ENCODE data around the gene PTPRG. TPM values are rescaled to one million over a fixed set of nuclear protein-coding genes. Genes with fewer than 3 reads are reported as not detected.

PTPRG gene
- total and polyA plus RNA-seq, 10 of the 15 experiments (the other 5 are each of a cell fraction or from before 2014, with no cell fraction given), result 0.29 to 20.7 (median 1.4) TPM

- SMC1A ChIA-PET (ENCODE audit: uncharacterized antibody, unreplicated experiment), result interaction anchor here (0.7 to 1.6 kb wide), 8 partner anchors 9 to 183 kb away, joined by 3 to 8 read pairs (median 3); no protein-coding TSS in a partner anchor
- 28% methylated on average over 3 of the region's 3 CpGs for WGBS (ENCODE audit: insufficient coverage, insufficient replicate concordance, low lambda C conversion rate, missing lambda C conversion rate)
- no TSS peak for BruUV-seq (replicated peaks)
- no peaks in the 10 kb centered on the region for H4K20me1 ChIP-seq (ENCODE audit: control insufficient read depth, insufficient read depth)
- no peak for TF ChIP-seq PAX5 (IDR thresholded peaks at IDR 0.05; ENCODE audit: borderline replicate concordance, low read depth, low read length)
- no peak for TF ChIP-seq ELK1 (IDR thresholded peaks at IDR 0.05; ENCODE audit: low read depth, low read length)
- TF ChIP-seq NFXL1 (IDR thresholded peaks at IDR 0.05; ENCODE audit: borderline replicate concordance), result peak; percentile 65; the same call in 1 of the 2 replicates
- no peak for TF ChIP-seq POLR2AphosphoS2 (IDR thresholded peaks at IDR 0.05; ENCODE audit: low read depth, low read length)
- TF ChIP-seq ETV6 (conservative IDR thresholded peaks at IDR 0.05 in 1 of 2, IDR thresholded peaks at IDR 0.05 in 1 of 2; ENCODE audit: borderline replicate concordance in 1 of 2, low read depth in 1 of 2), result no peak; a peak in 1 of 4 replicates
- H3K27ac ChIP-seq (ENCODE audit: control insufficient read depth, insufficient read depth), result no peak overlapping the region
- H3K9ac ChIP-seq (ENCODE audit: control insufficient read depth, insufficient read depth, low read length), result no peak overlapping the region
- no peaks in the 10 kb centered on the region; the same call in 2 of the 3 replicates for H3K9me3 ChIP-seq (replicated peaks; ENCODE audit: control insufficient read depth, insufficient read depth, low read length)
- no peak overlapping the region for H3K4me3 ChIP-seq
- ATAC-seq (no peak), DNase-seq (ENCODE audit: low read depth, low spot score) (no peak), FAIRE-seq (no peak)
- no peaks in the 10 kb centered on the region for H3K27me3 ChIP-seq (replicated peaks in 1 of 2; ENCODE audit: control insufficient read depth in 2 of 2, insufficient read depth in 2 of 2, low read length in 1 of 2)
- in situ Hi-C loops (cut with MboI) (no loop called here), intact Hi-C loops (cut with micrococcal nuclease; ENCODE audit: unreplicated experiment) (loop anchor here (5.0 to 10.0 kb wide), 4 partner anchors 72 to 280 kb away; partner anchors contain the start of gene PTPRG)
- RAD21 ChIA-PET (ENCODE audit: unreplicated experiment), result interaction anchor here (1.1 to 2.9 kb wide), 4 partner anchors 10 to 70 kb away, joined by 3 to 11 read pairs (median 6); no protein-coding TSS in a partner anchor
- no peak overlapping the region for H3K4me2 ChIP-seq (ENCODE audit: control insufficient read depth, insufficient read depth)
- CTCF ChIA-PET, result interaction anchor here (1.5 to 1.6 kb wide), 2 partner anchors 11 to 37 kb away, joined by 3 to 4 read pairs; no protein-coding TSS in a partner anchor
- no peaks in the 10 kb centered on the region for H3K79me2 ChIP-seq (ENCODE audit: control insufficient read depth, insufficient read depth, low read length)
- H2AFZ ChIP-seq (ENCODE audit: control insufficient read depth, low read depth, low read length), result no peak overlapping the region
- peaks cover 10% of the 10 kb centered on the region; the same call in 1 of the 2 replicates for H3K4me1 ChIP-seq (ENCODE audit: control insufficient read depth, insufficient read depth, low read length)
- POLR2A ChIA-PET, result no interaction called here
- no peaks in the 10 kb centered on the region for H3K36me3 ChIP-seq (ENCODE audit: control insufficient read depth in 2 of 2, insufficient read depth in 2 of 2, low read length in 1 of 2)
Measured at GRCh38 chr3:61634678-61635077, 73.3 kb downstream of the PTPRG start.
